Activated CD4-positive, alpha-beta T cell treated with anti-CD3 and anti-CD28 coated beads, Interleukin-10, Interleukin-2, amounts not matched to agents 100 ng/mL and 50 ng/mL, durations not matched to agents 16 hours and 8 hours (primary cell): ENCODE data around the gene TMEM25.
"Not testable (repeated sequence)": the region's sequence is repeated elsewhere in the genome, so short reads cannot be mapped to it uniquely, and the experiment has no call there.

Source experiments
- DNase-seq: peaks from one replicate; pipeline ENCODE4 v3.0.0-alpha.2; 2020

TMEM25 gene

DNA sequence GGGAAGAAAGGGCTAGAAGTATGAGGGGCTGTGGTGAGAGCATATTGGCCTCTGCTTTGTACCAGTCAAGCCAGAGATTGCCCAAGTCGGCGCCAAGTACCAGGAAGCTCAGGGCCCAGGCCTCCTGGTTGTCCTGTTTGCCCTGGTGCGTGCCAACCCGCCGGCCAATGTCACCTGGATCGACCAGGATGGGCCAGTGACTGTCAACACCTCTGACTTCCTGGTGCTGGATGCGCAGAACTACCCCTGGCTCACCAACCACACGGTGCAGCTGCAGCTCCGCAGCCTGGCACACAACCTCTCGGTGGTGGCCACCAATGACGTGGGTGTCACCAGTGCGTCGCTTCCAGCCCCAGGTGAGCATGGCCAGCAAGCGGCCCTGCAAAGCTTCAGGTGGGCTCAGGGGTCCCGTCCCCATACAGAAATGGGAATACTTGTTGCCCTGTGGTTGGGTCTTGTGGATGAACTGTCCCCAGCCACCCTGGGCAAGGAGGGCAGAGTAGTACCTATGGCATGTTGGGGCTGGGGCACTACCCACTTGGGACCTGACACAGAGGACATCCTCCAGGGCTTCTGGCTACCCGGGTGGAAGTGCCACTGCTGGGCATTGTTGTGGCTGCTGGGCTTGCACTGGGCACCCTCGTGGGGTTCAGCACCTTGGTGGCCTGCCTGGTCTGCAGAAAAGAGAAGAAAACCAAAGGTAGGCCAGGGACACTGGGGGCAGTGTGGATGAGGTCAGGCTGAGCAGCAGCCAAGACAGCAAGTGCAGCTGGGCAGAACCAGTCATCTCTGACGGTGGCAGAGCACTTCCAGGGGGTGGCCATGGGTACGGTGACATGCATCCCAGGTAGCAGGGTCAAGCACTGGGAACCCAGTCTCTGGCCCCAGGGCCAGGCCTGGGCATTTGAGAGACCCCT is 2.1 kb downstream of the TMEM25 start:
- no peak for DNase-seq

DNA sequence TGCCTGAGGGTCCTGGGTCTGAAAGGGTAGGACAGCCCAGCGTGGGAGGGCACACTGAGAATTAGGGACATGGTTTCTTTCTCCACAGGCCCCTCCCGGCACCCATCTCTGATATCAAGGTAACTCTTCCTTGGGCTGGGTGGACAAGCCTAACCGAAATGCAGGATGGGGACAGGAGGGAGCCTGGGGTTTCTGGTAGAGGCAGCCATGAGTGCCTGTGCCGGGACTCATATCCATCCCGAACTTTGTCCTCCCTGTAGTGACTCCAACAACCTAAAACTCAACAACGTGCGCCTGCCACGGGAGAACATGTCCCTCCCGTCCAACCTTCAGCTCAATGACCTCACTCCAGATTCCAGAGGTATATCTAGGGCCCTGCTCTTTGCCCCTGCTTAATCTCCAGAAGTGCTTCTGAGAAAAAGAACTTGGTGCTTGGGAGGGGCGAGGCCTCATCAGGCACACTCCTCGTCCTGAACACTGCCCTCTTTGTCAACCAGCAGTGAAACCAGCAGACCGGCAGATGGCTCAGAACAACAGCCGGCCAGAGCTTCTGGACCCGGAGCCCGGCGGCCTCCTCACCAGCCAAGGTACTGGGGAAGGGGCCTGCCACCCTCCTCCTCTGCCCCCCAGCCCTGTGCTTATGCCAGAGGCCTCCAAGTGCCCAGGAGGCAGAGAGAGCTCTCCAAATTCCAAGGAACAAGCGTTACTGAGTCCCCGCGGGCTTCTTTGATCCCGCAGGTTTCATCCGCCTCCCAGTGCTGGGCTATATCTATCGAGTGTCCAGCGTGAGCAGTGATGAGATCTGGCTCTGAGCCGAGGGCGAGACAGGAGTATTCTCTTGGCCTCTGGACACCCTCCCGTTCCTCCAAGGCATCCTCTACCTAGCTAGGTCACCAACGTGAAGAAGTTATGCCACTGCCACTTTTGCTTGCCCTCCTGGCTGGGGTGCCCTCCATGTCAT is 3.1 kb downstream of the TMEM25 start:
- DNase-seq: no peak

DNA sequence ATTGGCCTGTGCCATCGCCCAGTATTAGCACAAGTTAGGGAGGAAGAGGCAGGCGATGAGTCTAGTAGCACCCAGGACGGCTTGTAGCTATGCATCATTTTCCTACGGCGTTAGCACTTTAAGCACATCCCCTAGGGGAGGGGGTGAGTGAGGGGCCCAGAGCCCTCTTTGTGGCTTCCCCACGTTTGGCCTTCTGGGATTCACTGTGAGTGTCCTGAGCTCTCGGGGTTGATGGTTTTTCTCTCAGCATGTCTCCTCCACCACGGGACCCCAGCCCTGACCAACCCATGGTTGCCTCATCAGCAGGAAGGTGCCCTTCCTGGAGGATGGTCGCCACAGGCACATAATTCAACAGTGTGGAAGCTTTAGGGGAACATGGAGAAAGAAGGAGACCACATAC is 4.3 kb downstream of the TMEM25 start:
- DNase-seq: no peak

DNA sequence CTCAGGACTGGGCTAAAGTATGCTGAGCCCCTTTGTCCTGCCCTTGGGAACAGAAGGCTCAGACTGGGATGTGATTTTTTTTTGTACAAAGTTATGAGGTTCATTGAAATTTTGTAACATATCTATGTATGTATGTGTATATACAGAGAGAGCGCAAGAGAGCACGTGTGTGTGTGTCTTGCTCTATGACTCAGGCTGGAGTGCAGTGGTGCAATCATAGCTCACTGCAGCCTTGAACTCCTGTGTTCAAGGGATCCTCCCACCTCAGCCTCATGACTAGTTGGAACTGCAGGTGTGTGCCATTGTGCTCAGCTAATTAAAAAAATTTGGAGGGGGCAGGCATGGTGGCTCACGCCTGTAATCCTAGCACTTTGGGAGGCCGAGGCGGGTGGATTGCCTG is 5.7 kb downstream of the TMEM25 start:
- DNase-seq: no peak

DNA sequence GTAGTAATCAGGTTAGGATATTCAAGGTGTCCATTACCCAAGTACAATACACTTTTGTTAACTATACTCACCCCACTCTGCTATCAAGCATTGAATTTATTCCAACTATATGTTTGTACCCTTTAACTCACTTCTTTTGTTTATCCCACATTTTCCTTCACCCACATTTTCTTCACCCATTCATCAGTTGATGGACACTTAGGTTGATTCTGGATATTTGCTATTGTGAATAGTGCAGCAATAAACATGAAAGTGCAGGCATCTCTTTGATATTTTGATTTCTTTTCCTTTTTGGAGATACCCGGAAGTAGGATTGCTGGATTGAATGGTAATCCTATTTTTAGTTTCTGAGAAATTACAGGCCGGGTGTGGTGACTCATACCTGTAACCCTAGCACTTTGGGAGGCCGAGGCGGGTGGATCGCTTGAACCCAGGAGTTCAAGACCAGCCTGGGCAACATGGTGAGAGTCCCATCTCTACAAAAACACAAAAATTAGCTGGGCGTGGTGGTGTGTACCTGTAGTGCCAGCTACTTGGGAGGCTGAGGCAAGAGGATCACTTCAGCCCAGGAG is 6.5 kb downstream of the TMEM25 start:
- DNase-seq: no peak

DNA sequence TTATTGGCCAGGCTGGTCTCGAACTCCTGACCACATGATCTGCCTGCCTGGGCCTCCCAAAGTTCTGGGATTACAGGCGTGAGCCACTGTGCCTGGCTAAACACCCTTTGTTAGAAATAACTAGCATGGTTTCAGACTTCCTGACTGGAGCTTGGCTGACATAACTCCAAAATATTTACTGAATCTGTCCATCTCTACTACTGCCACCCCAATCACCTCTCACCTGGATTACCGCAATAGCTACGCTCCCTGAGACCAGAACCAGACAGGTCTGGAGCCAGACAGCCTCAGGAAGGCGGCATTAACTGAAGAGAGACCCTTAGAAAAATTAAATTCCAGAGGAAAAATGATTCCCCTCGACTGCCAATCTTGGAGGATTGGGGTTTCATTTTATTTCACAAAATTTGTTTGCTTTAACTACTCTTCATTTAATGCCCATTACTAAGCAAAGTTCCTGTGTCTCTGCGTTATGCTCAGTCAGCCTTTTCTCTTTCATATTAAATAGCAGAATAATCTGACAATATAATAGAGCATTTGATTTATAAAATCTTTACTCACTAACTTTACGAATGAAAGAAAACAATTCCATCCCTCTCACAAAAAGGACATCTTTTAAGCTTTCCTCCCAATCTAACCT is 13.1 kb downstream of the TMEM25 start:
- DNase-seq: no peak

DNA sequence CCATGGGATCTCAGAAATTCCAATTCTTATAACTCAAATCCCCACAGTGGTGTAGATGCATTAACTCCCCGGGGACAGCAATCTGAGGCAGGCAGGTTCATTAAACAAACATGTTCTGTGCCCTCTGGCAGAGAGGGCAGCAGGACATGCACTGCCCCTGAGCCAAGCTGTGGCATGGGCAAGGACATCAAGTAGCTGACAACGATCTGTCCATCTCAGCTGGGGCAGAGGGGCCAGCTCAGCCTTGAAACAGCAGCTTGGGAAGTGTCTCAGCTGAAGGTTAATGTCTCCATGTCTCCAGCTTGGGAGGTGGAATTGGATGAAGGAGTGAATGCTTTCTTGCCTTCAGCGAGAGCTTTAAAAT is 13.6 kb downstream of the TMEM25 start:
- DNase-seq: no peak

DNA sequence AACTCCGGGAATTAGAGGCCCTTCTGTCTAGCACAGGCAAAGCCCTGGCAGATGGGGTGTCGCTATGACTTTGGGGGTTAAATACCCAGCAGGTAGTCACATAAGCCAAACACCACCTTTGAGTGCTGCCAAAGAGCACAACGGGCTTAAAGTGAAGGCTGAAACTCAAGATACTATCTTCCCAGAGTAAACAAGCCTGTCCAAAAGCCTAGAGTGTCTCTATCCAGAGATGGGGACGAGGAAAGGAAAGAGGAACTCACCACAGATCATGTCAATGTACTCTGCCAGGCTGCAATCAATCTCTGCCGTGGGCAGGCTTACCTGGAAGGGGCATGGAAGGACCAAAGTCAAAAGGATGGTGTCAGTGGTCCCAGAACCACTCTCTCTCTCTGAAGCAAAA is 14.5 kb downstream of the TMEM25 start:
- no peak for DNase-seq

DNA sequence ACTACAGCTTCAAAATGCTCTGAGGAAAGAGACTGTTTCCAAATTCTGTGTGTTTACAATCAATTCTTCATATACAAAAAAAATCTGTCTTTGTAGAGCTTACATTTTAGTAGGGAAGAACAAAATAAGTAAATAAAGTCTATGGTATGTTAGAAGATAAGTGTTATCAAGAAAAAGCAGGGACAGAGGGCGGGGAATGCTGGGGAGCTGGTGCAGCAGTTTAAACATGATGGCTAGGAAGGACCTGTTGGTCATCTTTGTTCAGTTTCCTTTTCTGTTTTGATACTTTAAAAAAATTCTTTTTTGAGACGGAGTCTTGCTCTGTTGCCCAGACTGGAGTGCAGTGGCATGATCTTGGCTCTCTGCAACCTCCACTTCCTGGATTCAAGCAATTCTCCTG is 16.1 kb downstream of the TMEM25 start:
- no peak for DNase-seq

DNA sequence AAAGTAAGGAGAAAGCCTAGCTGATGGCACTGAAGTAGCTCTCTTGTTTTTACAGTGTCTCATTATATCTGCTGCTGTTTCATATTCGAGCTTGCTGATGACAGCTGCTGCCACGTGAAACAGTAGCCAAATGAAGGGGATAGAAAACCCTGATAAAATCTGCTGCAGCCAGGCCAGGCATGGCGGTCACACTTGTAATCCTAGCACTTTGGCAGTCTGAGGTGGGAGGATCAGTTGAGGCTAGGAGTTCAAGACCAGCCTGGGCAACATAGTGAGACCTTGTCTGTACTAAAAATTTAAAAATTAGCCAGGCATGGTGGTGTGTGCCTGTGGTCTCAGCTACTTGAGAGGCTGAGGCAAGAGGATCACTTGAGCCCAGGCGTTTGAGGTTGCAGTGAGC is 21.3 kb downstream of the TMEM25 start:
- no peak for DNase-seq

DNA sequence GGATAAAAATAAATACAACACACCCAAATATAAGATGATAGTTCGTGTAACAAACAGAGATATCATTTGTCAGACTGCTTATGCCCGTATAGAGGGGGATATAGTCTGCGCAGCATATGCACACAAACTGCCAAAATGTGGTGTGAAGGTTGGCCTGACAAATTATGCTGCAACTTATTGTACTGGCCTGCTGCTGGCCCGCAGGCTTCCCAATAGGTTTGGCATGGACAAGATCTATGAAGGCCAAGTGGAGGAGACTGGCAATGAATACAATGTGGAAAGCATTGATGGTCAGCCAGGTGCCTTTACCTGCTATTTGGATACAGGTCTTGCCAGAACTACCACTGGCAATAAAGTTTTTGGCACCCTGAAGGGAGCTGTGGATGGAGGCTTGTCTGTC is 29.8 kb downstream of the TMEM25 start:
- no peak for DNase-seq

DNA sequence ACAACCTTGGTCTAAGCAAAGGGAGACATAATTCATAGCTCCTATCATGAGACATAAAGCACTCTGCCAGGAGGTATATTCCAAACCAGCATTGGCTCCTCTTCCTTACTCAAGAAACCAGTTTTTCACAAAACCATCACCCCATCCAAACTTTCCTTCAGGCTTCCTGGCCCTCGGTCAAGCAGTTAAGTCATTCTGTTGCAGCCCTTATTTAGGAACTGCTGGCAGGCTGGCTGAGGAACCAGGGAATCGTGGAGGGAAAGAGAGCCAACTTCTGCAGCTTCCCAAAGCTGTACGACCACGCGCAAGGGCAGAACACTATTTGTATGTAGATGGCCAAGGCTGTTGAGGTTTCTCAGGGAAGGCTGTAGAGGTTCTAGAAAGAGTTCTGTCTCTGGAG is 34.1 kb downstream of the TMEM25 start:
- DNase-seq: no peak

DNA sequence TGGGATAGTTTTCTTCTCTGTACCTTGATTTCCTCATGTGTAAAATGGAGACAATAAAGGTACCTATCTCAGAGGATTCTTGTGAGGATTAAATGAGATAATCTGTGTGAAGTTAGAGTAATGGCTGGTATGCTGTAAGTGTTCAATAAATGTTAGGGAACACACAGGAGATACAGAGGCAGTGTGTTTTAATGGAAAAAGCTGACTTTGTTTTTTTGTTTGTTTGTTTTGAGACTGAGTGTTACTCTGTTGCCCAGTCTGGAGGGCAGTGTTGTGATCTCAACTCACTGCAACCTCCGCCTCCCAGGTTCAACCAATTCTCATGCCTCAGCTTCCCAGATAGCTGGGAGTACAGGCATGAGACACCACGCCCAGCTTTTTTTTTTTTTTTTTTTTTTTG is 38.7 kb downstream of the TMEM25 start:
- DNase-seq: no peak

DNA sequence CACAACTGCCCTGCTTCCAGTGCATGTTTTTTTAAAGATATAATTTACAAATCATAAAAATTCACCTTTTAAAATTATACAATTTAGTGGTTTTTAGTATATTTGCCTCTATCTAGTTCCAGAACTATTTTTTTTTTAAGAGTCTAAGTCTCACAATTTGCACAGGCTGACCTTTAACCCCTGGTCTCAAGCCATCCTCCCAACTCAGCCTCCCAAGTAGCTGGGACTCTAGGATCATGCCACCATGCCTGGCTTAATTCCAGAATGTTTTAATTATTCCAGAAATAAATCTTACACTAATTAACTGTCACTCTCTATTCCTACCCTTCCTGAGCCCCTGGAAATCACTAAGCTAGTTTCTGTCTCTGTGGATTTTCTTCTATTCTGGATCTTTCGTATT is 39.8 kb downstream of the TMEM25 start:
- DNase-seq: no peak

DNA sequence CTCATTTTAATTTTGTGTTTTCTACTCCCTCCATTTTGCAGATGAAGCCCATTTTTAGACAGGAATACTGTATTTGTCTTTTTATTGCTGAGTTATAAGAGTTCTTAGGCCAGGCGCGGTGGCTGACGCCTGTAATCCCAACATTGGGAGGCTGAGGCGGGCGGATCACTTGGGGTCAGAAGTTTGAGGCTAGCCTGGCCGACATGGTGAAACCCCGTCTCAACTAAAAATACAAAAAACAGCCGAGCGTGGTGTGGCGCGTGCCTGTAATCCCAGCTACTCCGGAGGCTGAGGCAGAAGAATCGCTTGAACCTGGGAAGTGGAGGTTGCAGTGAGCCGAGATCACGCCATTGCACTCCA is 40.7 kb downstream of the TMEM25 start:
- DNase-seq: peak; percentile 5

DNA sequence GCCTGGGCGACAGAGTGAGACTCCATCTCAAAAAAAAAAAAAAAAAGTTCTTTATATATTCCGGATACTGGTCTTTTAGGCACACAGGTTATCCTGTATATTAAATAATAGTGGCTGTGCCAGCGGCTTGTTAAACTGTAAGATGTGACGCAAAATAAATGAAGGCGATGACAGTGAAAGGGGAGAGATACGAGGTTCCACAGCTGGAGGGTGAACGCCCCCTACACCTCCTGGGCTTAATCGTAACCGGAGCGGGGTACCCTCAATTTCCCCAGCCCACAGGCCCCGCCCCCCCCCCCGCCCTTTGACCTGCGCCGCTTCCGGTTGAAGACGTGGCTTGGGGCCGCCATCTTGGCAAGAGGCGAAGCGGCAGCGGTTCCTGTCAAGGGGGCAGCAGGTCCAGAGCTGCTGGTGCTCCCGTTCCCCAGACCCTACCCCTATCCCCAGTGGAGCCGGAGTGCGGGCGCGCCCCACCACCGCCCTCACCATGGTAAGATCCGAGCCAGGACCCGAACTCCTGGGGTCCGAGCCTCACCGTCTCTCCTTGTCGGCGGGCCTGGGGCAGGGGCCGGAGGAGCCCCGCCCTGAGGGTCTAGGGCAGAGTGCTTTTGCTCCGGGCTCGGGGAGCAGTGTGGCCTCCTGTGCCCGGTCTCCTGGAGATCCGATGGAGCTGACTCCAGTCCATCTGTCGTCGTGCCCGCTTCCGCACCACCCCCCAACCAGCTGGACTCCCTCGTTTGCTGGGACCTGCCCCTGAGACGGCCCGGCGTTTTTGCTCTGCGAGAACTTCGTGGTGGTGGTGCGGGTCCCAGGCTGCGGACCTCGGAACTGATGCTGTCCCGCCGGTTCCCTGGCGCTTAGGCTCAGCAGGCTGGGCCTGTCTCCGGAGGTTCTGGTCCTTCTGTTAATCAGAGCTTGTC is 41.3 kb downstream of the TMEM25 start, which contains the start of gene ARCN1:
TSS of gene ARCN1 (plus strand) at position 349 of the 920 bp plus-strand sequence. CDS start at position 488, 139 bp downstream.
- DNase-seq: peak; percentile 86

DNA sequence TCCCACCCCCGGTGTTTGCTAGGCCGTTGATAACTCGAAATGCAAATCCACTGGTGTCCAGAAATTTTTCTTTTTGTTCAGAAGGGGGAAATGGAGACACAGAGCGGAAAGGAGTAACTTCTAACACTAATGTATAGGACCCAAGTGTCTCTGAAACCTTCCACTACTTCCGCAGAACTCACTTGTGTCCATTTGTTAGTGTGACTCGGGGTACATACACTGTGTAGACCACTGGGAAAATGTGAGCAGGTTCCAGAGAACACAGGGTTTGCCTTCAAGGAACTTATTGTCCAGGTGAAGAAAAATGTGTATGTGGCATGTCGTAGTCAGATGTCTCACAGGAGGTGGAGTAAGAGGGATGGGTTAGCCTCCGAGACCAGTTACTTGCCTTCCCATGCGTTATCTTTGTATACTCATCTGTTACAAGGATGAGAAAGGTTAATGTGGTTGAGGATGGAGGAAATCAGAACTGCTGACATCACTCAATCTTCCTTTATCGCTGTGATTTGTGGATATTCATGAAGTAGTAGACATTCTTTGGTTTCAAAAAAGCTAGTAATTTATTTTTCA is 42.1 kb downstream of the TMEM25 start:
- DNase-seq: peak; percentile 75

DNA sequence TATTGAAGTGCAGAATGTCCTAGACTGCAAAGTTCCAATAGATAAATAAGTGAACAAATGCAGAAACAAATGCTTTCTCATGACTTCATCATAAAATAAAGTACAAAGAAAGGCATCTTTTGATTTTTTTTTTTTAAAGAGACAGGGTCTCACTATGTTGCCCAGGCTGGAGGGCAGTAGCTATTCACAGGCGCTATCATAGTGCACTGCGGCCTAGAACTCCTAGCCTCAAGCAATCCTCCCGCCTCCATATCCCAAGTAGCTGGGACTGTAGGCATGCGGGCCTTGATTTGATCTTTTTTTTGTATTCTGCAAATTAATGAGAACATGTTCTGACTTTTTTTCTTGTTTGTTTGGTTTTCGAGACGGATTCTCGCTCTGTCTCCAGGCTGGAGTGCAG is 43.6 kb downstream of the TMEM25 start:
- no peak for DNase-seq

DNA sequence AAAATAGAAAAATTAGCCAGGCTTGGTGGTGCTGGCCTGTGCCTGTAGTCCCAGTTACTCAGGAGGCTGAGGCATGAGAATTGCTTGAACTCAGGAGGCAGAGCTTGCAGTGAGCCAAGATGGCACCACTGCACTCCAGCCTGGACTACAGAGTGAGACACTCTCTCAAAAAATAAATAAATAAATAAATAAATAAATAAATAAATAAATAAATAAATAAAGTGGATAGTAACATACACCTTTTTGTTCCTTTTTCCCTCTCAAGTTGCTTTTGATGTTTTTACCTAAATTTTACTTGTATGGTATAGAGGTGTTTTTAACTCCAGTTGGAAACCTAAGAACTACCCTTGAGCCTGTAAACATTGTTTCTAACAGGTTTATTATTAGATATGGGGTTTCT is 47.0 kb downstream of the TMEM25 start:
- DNase-seq: not testable (repeated sequence)

DNA sequence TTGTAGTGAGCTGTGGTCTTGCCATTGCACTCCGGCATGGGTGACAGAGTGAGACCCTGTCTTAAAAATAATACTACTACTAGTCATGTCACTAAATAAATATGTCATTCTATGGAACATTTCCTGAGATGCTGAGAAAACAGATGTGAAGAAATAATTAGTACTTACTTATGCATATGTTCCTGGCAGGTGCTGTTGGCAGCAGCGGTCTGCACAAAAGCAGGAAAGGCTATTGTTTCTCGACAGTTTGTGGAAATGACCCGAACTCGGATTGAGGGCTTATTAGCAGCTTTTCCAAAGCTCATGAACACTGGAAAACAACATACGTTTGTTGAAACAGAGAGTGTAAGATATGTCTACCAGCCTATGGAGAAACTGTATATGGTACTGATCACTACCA is 50.1 kb downstream of the TMEM25 start:
- no peak for DNase-seq
